ENCODE results near the gene LDB2. TPM values are rescaled to one million over a fixed set of nuclear protein-coding genes. Genes with fewer than 3 reads are reported as not detected.

Gene LDB2
- total RNA-seq, 1 experiment from 2014 or later, result 94.0 TPM

GRCh38 chr4:16627999-16628398 is 270.4 kb downstream of the LDB2 start:
- Histone ChIP-seq H3K36me3 (replicated peaks; ENCODE audit: control insufficient read depth, insufficient read depth, low read length) (no peaks in the 10 kb centered on the region), H3K27me3 (ENCODE audit: control insufficient read depth, insufficient read depth, low read length) (no peaks in the 10 kb centered on the region), H3K4me3 (ENCODE audit: insufficient read depth, low read depth, low read length) (no peak overlapping the region)
- no peak for DNase-seq

GRCh38 chr4:16626945-16627344 is 271.5 kb downstream of the LDB2 start:
- H3K27me3 ChIP-seq (ENCODE audit: control insufficient read depth, insufficient read depth, low read length), result no peaks in the 10 kb centered on the region
- no peaks in the 10 kb centered on the region for H3K36me3 ChIP-seq (replicated peaks; ENCODE audit: control insufficient read depth, insufficient read depth, low read length)
- DNase-seq, result no peak
- no peak overlapping the region for H3K4me3 ChIP-seq (ENCODE audit: insufficient read depth, low read depth, low read length)

- DNase-seq, result no peak
These were observed 275.6 kb downstream of the LDB2 start for GRCh38 chr4:16622826-16623225.

GRCh38 chr4:16617435-16617834 is 281.0 kb downstream of the LDB2 start:
- H3K27me3 ChIP-seq (ENCODE audit: control insufficient read depth, insufficient read depth, low read length), result no peaks in the 10 kb centered on the region
- H3K36me3 ChIP-seq (replicated peaks; ENCODE audit: control insufficient read depth, insufficient read depth, low read length), result no peaks in the 10 kb centered on the region
- DNase-seq, result no peak
- no peak overlapping the region for H3K4me3 ChIP-seq (ENCODE audit: insufficient read depth, low read depth, low read length)

More at GRCh38 chr4:16622826-16623225, 275.6 kb downstream of the LDB2 start:
- Histone ChIP-seq H3K36me3 (replicated peaks; ENCODE audit: control insufficient read depth, insufficient read depth, low read length) (no peaks in the 10 kb centered on the region), H3K27me3 (ENCODE audit: control insufficient read depth, insufficient read depth, low read length) (no peaks in the 10 kb centered on the region), H3K4me3 (ENCODE audit: insufficient read depth, low read depth, low read length) (no peak overlapping the region)

- H3K27me3 ChIP-seq (ENCODE audit: control insufficient read depth, insufficient read depth, low read length), result no peaks in the 10 kb centered on the region
- H3K4me3 ChIP-seq (ENCODE audit: insufficient read depth, low read depth, low read length), result no peak overlapping the region
- no peak for DNase-seq
- H3K36me3 ChIP-seq (replicated peaks; ENCODE audit: control insufficient read depth, insufficient read depth, low read length), result no peaks in the 10 kb centered on the region
These were observed 281.4 kb downstream of the LDB2 start for GRCh38 chr4:16617011-16617410.

GRCh38 chr4:16609170-16609758 is 289.2 kb downstream of the LDB2 start:
- no peaks in the 10 kb centered on the region for H3K36me3 ChIP-seq (replicated peaks; ENCODE audit: control insufficient read depth, insufficient read depth, low read length)
- DNase-seq, result peak; percentile 45
- no peaks in the 10 kb centered on the region for H3K27me3 ChIP-seq (ENCODE audit: control insufficient read depth, insufficient read depth, low read length)
- no peak overlapping the region for H3K4me3 ChIP-seq (ENCODE audit: insufficient read depth, low read depth, low read length)

- H3K36me3 ChIP-seq (replicated peaks; ENCODE audit: control insufficient read depth, insufficient read depth, low read length), result no peaks in the 10 kb centered on the region
- no peaks in the 10 kb centered on the region for H3K27me3 ChIP-seq (ENCODE audit: control insufficient read depth, insufficient read depth, low read length)
- H3K4me3 ChIP-seq (ENCODE audit: insufficient read depth, low read depth, low read length), result no peak overlapping the region
- DNase-seq, result no peak
These were observed 289.8 kb downstream of the LDB2 start for GRCh38 chr4:16608611-16609125.

GRCh38 chr4:16608123-16608522 is 290.3 kb downstream of the LDB2 start:
- no peaks in the 10 kb centered on the region for H3K36me3 ChIP-seq (replicated peaks; ENCODE audit: control insufficient read depth, insufficient read depth, low read length)
- no peaks in the 10 kb centered on the region for H3K27me3 ChIP-seq (ENCODE audit: control insufficient read depth, insufficient read depth, low read length)
- DNase-seq, result no peak
- no peak overlapping the region for H3K4me3 ChIP-seq (ENCODE audit: insufficient read depth, low read depth, low read length)

GRCh38 chr4:16607241-16608066 is 291.0 kb downstream of the LDB2 start:
- DNase-seq, result peak; percentile 35

GRCh38 chr4:16606691-16607090 is 291.8 kb downstream of the LDB2 start:
- H3K36me3 ChIP-seq (replicated peaks; ENCODE audit: control insufficient read depth, insufficient read depth, low read length), result no peaks in the 10 kb centered on the region
- no peak for DNase-seq
- no peaks in the 10 kb centered on the region for H3K27me3 ChIP-seq (ENCODE audit: control insufficient read depth, insufficient read depth, low read length)
- no peak overlapping the region for H3K4me3 ChIP-seq (ENCODE audit: insufficient read depth, low read depth, low read length)

More at GRCh38 chr4:16607241-16608066, 291.0 kb downstream of the LDB2 start:
- Histone ChIP-seq H3K27me3 (ENCODE audit: control insufficient read depth, insufficient read depth, low read length) (no peaks in the 10 kb centered on the region), H3K36me3 (replicated peaks; ENCODE audit: control insufficient read depth, insufficient read depth, low read length) (no peaks in the 10 kb centered on the region), H3K4me3 (ENCODE audit: insufficient read depth, low read depth, low read length) (no peak overlapping the region)

GRCh38 chr4:16603178-16603577 is 295.3 kb downstream of the LDB2 start:
- Histone ChIP-seq H3K36me3 (replicated peaks; ENCODE audit: control insufficient read depth, insufficient read depth, low read length) (no peaks in the 10 kb centered on the region), H3K4me3 (ENCODE audit: insufficient read depth, low read depth, low read length) (no peak overlapping the region), H3K27me3 (ENCODE audit: control insufficient read depth, insufficient read depth, low read length) (no peaks in the 10 kb centered on the region)
- no peak for DNase-seq

- H3K4me3 ChIP-seq (ENCODE audit: insufficient read depth, low read depth, low read length), result no peak overlapping the region
- H3K36me3 ChIP-seq (replicated peaks; ENCODE audit: control insufficient read depth, insufficient read depth, low read length), result no peaks in the 10 kb centered on the region
- DNase-seq, result no peak
- H3K27me3 ChIP-seq (ENCODE audit: control insufficient read depth, insufficient read depth, low read length), result no peaks in the 10 kb centered on the region
These were observed 299.7 kb downstream of the LDB2 start for GRCh38 chr4:16598597-16599206.

- no peak overlapping the region for H3K4me3 ChIP-seq (ENCODE audit: insufficient read depth, low read depth, low read length)
- DNase-seq, result no peak
- H3K36me3 ChIP-seq (replicated peaks; ENCODE audit: control insufficient read depth, insufficient read depth, low read length), result no peaks in the 10 kb centered on the region
- H3K27me3 ChIP-seq (ENCODE audit: control insufficient read depth, insufficient read depth, low read length), result no peaks in the 10 kb centered on the region
These were observed 300.4 kb downstream of the LDB2 start for GRCh38 chr4:16597845-16598596.

GRCh38 chr4:16597443-16597842 is 301.0 kb downstream of the LDB2 start:
- no peak overlapping the region for H3K4me3 ChIP-seq (ENCODE audit: insufficient read depth, low read depth, low read length)
- H3K36me3 ChIP-seq (replicated peaks; ENCODE audit: control insufficient read depth, insufficient read depth, low read length), result no peaks in the 10 kb centered on the region
- no peak for DNase-seq
- H3K27me3 ChIP-seq (ENCODE audit: control insufficient read depth, insufficient read depth, low read length), result no peaks in the 10 kb centered on the region
